ENCODE results near the gene MIXL1.

- TF ChIP-seq CTCF (IDR thresholded peaks at IDR 0.05) (no peak), ZFX (IDR thresholded peaks at IDR 0.05; ENCODE audit: borderline replicate concordance) (no peak)
Measured at GRCh38 chr1:226220473-226221189, 2.8 kb upstream of the MIXL1 start.

All from 22Rv1 (cell line).